ENCODE results near the gene EXOC8.
A peak's percentile ranks its signal among the peaks of the same experiment; 100 is the strongest.
"Not testable (repeated sequence)": the region's sequence is repeated elsewhere in the genome, so short reads cannot be mapped to it uniquely, and the experiment has no call there.

EXOC8 gene

GRCh38 chr1:231351816-231352215 lies 14.2 kb upstream of the EXOC8 start:
- DNase-seq (ENCODE audit: low spot score), result no peak

- DNase-seq (ENCODE audit: low spot score), result not testable (repeated sequence)
Measured at GRCh38 chr1:231348856-231349255, 11.2 kb upstream of the EXOC8 start.

- DNase-seq (ENCODE audit: low spot score), result no peak
Measured at GRCh38 chr1:231348442-231348841, 10.8 kb upstream of the EXOC8 start.

GRCh38 chr1:231347961-231348360 lies 10.3 kb upstream of the EXOC8 start:
- DNase-seq (ENCODE audit: low spot score), result no peak

- DNase-seq (ENCODE audit: low spot score), result no peak
Measured at GRCh38 chr1:231340328-231341013, 2.8 kb upstream of the EXOC8 start.

GRCh38 chr1:231338270-231339128 lies 847 bp upstream of the EXOC8 start, which contains the start of gene SPRTN:
TSS of gene SPRTN (plus strand) at chr1:231338293. CDS start at chr1:231338384, 91 bp downstream.
- peak; percentile 44 for DNase-seq (ENCODE audit: low spot score)

GRCh38 chr1:231337043-231337471 lies 595 bp downstream of the EXOC8 start:
- DNase-seq (ENCODE audit: low spot score), result no peak

- peak; percentile 22 for DNase-seq (ENCODE audit: low spot score)
Measured at GRCh38 chr1:231335663-231336602, 1.7 kb downstream of the EXOC8 start.

GRCh38 chr1:231334952-231335351 lies 2.7 kb downstream of the EXOC8 start:
- DNase-seq (ENCODE audit: low spot score), result no peak

- peak; percentile 6 for DNase-seq (ENCODE audit: low spot score)
Measured at GRCh38 chr1:231334079-231334666, 3.5 kb downstream of the EXOC8 start.

- DNase-seq (ENCODE audit: low spot score), result no peak
Measured at GRCh38 chr1:231332761-231333160, 4.9 kb downstream of the EXOC8 start.

GRCh38 chr1:231329483-231329882 lies 8.2 kb downstream of the EXOC8 start:
- no peak for DNase-seq (ENCODE audit: low spot score)

- DNase-seq (ENCODE audit: low spot score), result no peak
Measured at GRCh38 chr1:231327617-231328016, 10.0 kb downstream of the EXOC8 start.

- DNase-seq (ENCODE audit: low spot score), result no peak
Measured at GRCh38 chr1:231326248-231326647, 11.4 kb downstream of the EXOC8 start.

- no peak for DNase-seq (ENCODE audit: low spot score)
Measured at GRCh38 chr1:231324660-231325059, 13.0 kb downstream of the EXOC8 start.

GRCh38 chr1:231322880-231323530 lies 14.6 kb downstream of the EXOC8 start:
- DNase-seq (ENCODE audit: low spot score), result no peak

- DNase-seq (ENCODE audit: low spot score), result no peak
Measured at GRCh38 chr1:231319080-231319479, 18.6 kb downstream of the EXOC8 start.

GRCh38 chr1:231318568-231318967 lies 19.1 kb downstream of the EXOC8 start:
- no peak for DNase-seq (ENCODE audit: low spot score)

GRCh38 chr1:231318015-231318355 lies 19.7 kb downstream of the EXOC8 start:
- DNase-seq (ENCODE audit: low spot score), result no peak

- DNase-seq (ENCODE audit: low spot score), result peak; percentile 26
Measured at GRCh38 chr1:231317306-231318014, 20.2 kb downstream of the EXOC8 start.

GRCh38 chr1:231315887-231316286 lies 21.8 kb downstream of the EXOC8 start:
- DNase-seq (ENCODE audit: low spot score), result peak; percentile 60

Measured in NAMALWA (cell line).